Stimulated activated naive CD4-positive, alpha-beta T cell (primary cell): ENCODE results near the gene ANK3.

Source experiments
- DNase-seq, 6 experiments: peaks; one replicate each; lab custom pipeline; 2025; lab: John Stamatoyannopoulos, UW

ANK3 gene

GRCh38 chr10:60413306-60414012 is 23.8 kb upstream of the ANK3 start:
- no peak for DNase-seq

DNA sequence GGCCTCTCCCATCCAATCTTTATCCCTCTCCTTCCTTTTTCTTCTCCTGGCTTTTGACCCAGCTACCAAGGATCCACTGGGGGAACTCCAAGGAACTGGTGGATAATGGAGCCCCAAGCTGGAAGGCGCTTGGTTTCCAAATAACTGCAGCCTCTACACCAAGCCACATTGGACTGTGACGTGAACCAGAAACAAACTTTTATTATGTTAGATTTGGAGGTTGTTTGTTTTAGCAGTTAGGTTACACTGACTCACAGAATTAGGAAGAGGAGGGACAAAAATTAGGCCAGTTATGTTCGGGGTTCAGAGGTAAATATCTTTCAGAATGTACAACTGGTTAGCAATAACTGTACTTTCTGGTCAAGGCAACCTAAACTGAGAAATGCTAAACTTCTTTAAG is 21.3 kb upstream of the ANK3 start:
- no peak for DNase-seq

- DNase-seq = no peak
These were observed 19.5 kb upstream of the ANK3 start for GRCh38 chr10:60409202-60409601.

DNA sequence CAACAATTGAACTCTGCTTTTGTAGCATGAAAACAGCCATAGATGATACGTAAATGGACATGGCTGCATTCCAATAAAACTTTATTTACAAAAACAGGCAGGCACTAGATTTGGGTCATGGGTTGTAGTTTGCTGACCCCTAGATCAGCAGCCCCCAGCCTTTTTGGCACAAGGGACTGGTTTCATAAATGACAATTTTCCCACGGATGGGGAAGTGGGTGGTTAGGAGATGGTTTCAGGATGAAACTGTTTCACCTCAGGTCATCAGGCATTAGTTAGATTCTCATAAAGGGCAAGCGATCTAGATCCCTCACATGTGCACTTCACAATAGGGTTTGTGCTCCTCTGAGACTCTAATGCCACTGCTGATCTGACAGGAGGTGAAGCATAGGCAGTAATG is 16.5 kb upstream of the ANK3 start:
- no peak for DNase-seq

DNA sequence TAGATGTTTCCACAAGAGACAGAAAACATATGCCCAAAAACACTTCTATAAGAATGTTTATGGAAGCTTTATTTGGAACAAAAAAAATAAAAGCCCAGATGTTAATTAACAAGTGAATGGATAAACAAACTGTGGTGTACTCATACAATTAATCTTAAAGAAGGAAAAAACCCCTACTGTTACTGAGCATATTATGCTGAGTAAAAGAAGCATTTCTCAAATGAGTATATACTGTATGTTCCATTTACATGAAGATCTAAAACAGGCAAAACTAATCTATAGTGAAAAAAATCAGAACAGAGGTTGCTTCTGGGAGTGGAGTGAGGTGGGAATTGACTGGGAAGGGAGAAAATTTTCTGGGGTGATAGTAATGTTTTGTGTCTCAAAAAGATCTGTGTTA is 15.5 kb upstream of the ANK3 start:
- no peak for DNase-seq

DNA sequence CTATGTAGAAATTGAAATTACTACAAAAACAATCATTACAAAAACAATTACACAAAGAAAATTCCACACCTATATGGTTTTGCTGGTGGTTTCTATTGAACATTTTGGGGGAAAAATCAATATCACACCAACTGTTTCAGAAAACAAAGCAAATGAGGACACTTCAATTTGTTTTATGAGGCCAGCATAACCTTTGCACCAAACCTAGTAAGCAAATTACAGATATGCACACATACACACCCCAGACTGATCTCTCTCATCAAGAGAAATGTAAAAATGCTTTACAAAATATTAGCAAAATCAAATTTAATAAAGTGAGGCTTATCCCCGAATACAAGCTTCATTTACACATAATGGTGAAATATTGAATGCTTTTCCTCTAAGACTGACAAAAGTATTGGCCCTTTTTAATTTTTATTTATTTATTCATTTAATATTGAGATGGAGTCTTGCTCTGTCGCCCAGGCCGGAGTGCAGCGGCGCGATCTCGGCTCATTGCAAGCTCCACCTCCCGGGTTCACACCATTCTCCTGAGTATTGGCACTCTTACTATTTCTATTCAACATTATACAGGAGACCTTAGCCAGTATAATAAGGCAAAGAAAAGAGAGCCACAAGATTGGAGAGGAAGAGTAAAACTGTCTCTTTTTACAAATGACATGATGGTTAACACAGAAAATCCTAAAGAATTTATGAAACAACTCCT is 13.6 kb upstream of the ANK3 start:
- DNase-seq = no peak

GRCh38 chr10:60400366-60400765 is 10.7 kb upstream of the ANK3 start:
- no peak for DNase-seq

DNA sequence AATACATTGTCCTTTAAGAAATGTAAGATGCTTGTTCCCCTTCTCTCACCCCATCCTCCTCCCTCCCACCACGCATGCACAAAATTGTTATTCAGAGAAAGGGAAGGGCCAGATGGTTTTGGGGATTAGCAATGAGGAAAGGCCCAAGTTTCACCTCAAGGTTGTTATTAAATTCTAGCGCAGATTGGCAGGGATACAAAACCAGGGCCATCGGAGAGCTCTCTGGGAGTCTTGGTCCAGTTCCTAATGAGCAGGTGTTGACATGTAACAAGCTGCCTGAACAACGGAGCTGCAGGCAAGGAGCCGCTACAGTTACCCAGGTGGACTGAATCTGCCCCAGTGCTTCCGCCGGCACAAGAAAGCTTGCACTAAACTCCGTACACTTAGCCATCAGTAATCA is 9.7 kb upstream of the ANK3 start:
- no peak for DNase-seq

- DNase-seq = no peak
These were observed 8.1 kb upstream of the ANK3 start for GRCh38 chr10:60397792-60398191.

DNA sequence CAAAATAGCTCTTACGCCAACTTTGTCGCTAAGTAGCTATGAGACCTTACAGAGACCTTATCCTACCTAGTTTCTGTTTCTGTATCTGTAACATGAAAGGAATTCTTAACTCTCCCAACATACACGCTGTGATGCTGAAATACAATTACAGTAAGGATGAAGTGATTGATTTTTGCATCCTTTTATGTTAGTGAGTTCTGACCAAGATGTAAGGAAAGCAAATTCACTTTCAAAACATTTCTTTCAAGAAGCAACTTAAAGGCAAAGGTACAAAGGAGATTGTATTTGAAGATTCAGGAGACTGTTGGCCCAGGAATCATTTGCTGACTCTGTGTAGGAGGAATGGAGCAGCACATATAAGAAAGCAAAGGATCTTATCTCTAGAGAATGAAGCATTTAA is 7.1 kb upstream of the ANK3 start:
- no peak for DNase-seq

DNA sequence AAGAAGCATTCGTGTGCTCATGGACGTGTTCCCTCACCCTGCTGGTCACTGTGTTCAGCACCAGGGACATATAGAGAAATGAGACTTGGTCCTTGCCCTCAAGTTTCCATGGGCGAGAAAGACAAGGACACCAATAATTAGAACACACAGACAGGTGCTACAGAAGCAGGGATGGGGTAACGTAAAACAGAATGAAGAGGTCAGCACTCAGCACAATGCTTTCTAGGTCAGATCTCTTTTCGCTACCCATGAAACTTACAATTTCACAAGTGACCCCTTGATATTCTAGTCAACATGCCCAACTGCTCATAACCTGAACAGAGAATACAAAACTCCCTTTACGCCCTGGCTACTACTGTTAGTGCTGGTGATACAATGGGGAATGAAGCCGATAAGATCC is 6.0 kb upstream of the ANK3 start:
- no peak for DNase-seq

GRCh38 chr10:60394446-60394845 is 4.8 kb upstream of the ANK3 start:
- DNase-seq = peak in 1 of 6 experiments; percentile 16

DNA sequence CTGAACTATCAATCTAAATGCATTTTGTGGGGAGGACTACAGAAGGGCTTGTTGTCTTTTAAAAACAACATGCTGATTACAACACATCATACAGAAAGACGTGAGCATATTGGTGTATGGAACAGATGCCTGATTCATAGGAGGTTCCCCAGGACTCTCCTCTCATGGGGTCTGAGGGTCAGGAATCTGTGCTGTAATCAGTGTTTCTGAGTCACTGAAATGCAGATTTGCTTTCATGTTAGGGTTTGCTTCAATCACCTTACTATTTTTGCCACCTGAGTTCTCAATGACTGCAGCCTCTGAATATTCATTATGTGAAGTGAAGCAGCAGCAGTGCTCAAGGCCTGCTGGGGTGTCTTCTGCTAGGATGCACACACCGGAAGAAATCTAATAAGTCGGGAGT is 550 bp upstream of the ANK3 start:
- no peak for DNase-seq

- no peak for DNase-seq
These were observed 870 bp downstream of the ANK3 start for GRCh38 chr10:60388709-60389301.

DNA sequence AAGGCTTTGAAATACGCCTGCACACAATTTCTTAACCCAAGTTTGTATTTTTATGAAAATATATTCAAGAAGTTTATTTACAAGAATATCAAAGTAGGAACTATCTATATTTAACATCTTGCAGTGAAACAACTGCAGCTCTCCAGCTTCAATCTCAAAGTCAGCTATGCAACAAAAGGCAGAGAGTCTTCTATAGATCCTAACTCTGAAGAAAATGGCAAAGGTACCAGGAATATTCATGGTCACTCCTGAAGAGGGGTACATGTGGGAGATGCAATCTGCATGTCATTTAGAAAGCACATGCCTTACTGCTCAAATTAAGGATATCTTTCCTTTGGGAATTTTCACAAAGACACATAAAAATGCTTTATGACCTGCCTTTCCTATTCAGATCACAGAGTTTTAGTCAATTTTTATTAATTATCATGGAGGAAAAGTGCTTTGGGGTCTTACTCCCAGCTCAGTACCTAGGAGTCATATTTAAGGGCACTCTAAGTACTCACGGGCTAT is 1.5 kb downstream of the ANK3 start:
- no peak for DNase-seq

- no peak for DNase-seq
These were observed 2.1 kb downstream of the ANK3 start for GRCh38 chr10:60387531-60387930.

DNA sequence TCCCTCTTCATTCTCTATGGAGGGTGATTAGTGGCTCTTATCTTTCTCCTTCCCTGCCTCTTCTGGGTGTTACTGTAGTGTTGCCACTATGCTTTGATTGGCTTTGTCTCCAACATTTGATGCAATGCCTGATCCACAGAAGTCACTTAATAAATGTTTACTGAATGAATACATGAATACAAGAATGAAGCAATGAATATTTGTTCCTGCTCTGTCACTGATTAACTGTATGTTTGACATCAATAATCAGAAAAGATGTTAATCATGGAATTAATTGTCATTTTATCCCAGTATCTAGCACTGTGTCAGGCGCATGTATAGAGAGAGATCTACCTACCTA is 4.3 kb downstream of the ANK3 start:
- no peak for DNase-seq

DNA sequence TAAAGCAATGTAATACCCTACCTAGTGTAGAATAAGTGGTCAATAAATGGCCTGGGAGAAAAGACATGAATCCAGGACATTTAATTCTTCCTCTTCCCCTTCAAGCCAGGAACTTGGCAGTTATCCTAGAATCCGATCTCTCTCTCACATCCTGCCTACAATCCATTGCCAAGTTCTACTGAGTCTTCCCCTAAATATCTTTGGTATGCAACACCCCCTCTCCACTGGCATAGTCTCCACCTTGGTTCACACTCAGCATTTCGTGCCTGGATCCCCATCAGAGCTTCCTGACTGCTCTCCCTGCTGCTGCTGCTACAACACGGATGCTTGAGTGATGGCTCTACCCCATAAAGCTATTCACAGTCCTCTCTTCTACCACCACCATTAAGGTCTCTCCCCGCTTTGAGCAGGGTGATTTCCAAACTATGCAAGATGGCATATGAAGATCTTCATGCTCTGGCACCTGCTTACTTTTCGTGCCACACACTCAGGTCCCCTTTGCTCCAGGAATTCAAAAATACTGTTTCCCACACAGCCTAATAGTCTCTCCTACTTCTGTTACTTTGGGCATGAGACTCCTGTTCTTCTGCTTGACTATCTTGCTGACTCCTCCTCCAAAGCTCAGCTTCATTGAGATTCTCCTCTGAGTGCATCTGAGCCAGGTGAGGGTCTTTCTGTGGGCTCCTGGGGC is 4.8 kb downstream of the ANK3 start:
- no peak for DNase-seq

- no peak for DNase-seq
These were observed 5.7 kb downstream of the ANK3 start for GRCh38 chr10:60384011-60384410.

GRCh38 chr10:60382946-60383681 is 6.6 kb downstream of the ANK3 start:
- no peak for DNase-seq

GRCh38 chr10:60380781-60381180 is 8.9 kb downstream of the ANK3 start:
- DNase-seq = no peak

DNA sequence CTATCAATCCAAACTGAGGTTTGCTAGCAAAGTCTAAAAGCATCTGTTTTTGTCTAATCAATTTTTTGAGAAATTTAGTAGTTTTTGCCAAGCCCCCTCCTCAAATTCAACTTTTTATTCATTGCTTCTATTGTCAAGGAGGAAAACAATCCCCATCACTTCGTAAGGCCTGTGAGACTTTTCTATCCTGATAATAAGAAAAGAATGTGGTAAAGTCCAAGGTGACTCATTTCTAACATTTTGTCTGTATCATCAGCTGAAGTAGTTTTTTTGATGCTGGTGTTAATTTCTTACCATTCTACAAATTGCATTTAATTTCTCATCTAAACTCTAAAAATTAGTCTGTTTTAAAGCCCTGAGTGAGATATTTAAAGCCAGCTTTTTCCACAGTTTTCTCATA is 11.7 kb downstream of the ANK3 start:
- DNase-seq = no peak
